WI38 (cell line): ENCODE results near the gene RPS6KA3.

Source experiments
- H3K4me3 ChIP-seq: 2 replicates; pipeline ENCODE4 v1.5.1; 2011; ENCODE audit warnings: low read depth, mild to moderate bottlenecking, control low read depth, low read length
- TF ChIP-seq, protein P1 (sequence below): IDR thresholded peaks from 2 replicates; pipeline ENCODE4 v1.5.1; 2012; ENCODE audit warnings: low read depth, mild to moderate bottlenecking, control low read depth, low read length

Gene RPS6KA3

DNA sequence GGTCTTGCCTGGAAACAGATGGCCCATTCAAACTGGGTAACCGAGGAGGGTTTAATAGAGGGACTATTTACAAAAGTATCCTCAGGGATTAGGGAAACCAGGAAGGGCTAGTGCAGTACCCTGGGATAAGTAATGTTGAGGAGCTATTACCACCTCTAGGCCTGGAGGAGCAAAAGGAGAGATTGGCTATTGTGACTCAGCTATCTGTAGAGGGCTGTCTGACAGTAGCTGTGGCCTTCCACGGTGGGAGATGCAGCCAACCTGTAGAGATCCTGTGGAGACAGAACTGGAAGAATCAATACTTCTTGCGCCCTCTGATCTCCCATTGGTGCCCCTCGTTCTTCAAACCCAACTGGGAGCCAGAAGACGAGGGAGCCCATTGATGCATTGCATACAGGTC is 34.1 kb upstream of the RPS6KA3 start:
- no peak overlapping the region for H3K4me3 ChIP-seq
- TF ChIP-seq, protein P1, sequence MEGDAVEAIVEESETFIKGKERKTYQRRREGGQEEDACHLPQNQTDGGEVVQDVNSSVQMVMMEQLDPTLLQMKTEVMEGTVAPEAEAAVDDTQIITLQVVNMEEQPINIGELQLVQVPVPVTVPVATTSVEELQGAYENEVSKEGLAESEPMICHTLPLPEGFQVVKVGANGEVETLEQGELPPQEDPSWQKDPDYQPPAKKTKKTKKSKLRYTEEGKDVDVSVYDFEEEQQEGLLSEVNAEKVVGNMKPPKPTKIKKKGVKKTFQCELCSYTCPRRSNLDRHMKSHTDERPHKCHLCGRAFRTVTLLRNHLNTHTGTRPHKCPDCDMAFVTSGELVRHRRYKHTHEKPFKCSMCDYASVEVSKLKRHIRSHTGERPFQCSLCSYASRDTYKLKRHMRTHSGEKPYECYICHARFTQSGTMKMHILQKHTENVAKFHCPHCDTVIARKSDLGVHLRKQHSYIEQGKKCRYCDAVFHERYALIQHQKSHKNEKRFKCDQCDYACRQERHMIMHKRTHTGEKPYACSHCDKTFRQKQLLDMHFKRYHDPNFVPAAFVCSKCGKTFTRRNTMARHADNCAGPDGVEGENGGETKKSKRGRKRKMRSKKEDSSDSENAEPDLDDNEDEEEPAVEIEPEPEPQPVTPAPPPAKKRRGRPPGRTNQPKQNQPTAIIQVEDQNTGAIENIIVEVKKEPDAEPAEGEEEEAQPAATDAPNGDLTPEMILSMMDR = no peak

DNA sequence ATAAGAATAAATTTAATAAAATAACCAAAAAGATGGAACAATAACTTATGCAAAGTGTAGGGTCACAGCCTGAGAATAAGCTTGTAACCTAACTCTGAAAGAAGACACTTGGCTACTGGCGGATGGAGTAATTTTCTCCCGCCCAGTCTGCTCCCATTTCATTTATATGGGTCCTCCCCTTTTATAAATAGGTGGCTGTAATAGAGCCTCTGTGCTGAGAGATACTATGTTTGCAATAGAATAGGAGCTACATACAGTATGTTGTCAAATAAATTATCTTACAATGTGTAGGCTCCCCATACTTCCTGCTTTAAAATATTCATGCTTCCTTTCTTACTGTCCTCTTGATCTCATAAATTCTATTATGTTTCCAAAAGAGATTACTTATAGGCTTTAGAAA is 28.2 kb upstream of the RPS6KA3 start:
- TF ChIP-seq, protein P1 = no peak
- no peak overlapping the region for H3K4me3 ChIP-seq

DNA sequence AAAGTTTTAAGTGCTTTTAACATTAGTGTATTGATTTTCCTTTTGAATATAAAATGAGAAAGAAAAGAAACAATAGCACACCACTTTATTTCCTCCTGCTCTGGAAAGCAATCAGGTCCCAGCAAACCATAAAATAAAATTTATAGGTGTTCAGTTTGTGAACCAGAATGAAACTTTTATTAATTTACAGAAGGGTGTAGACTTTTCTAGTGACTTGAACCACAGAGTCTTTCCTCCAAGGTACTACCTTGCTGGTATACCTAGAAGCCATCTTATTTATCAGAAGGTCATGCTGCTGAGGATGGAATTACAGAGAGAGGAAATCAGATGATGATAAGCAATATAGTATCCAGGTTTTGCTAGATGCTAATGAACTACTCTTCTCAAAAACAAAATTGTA is 27.6 kb upstream of the RPS6KA3 start:
- TF ChIP-seq, protein P1 = no peak
- H3K4me3 ChIP-seq = no peak overlapping the region

DNA sequence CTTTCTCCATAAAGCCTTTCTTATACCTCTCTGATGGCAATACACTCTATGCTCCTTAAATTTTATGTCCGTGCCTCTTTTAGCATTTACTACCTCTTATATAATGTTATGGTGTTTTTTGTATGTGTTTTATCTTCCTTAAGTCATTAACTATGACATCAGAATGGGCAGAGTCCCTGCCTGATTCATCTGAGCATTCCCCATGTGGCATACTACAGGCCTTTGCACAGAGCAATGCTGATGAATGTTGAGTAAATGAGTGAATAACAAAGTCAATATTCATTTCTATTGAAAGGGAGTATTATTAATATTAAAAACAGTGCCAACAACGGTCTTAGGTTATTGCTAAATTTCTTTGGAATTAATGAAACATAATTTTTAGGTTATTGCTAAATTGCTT is 18.8 kb upstream of the RPS6KA3 start:
- no peak overlapping the region for H3K4me3 ChIP-seq
- TF ChIP-seq, protein P1 = no peak

DNA sequence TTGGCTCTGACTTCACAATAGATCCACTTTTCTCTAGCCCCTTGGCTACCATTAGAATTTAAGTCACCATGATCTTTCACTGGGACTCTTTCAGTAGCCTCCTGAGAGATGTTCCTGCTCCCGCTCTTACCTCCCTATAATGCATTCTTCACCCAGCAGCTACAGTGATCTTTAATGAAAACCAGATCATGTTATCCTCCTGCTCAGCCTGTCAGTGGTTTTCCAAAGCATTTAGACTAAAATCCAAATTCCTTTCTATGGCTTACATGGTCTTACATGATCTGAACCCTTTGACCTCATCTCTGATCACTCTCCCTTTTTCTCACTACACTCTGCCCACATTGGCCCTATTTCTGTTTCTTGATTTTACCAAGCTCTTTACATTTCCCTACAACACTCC is 18.3 kb upstream of the RPS6KA3 start:
- no peak overlapping the region for H3K4me3 ChIP-seq
- TF ChIP-seq, protein P1 = no peak

DNA sequence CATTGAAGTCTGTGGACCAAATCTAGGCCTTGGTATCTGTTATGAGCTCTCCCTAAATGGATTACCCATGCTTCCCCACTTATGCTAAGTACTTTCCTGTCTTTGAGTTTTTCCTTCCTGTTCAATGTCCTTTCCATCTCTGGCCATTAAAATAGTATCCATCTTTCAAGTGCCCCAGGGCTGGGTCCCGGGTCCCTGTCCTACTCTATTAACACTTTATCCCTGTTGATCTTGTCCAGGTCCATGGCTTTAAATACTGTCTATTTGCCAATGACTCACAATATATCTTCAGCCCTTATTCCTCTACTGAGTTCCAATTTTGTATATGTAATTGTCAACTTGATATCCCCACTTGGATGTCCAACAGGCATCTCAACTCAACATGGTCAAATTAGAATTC is 17.7 kb upstream of the RPS6KA3 start:
- no peak overlapping the region for H3K4me3 ChIP-seq
- TF ChIP-seq, protein P1 = no peak

DNA sequence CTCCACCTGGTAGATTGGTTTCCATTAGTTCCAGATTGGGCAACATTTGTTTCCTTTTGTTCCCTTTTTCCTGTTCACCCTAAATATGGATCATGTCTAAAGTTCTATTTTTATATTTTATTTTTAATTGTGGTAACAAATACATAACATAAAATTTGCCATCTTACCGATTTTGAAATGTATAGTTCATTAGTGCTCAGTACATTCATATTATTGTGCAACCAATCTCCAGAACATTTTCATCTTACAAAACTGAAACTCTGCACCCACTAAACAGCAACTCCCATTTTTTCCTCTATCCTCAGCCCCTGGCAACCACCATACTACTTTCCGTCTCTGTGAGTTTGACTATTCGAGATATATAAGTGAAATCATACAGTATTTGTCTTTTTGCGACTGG is 14.2 kb upstream of the RPS6KA3 start:
- no peak overlapping the region for H3K4me3 ChIP-seq
- TF ChIP-seq, protein P1 = no peak
